22Rv1 (cell line): Measurements from ENCODE around the gene SETD7.
A peak's percentile ranks its signal among the peaks of the same experiment; 100 is the strongest.

Experiments
- CTCF ChIP-seq: fragments of 450-650 bp; IDR thresholded peaks from 2 replicates; pipeline ENCODE4 v1.5.1; 2017; ENCODE audit warnings: mild to moderate bottlenecking
- ZFX ChIP-seq: fragments of 450-650 bp; IDR thresholded peaks from 2 replicates; pipeline ENCODE4 v1.6.1; 2017; ENCODE audit warnings: antibody characterized with exemption, borderline replicate concordance

- peak; percentile 75 for TF ChIP-seq CTCF
- TF ChIP-seq ZFX: no peak
Observed at GRCh38 chr4:139453041-139453370, 103.0 kb downstream of the SETD7 start.
